HG02623 (cell line): ENCODE results near the gene VWA3A.
"Not testable (repeated sequence)": the region's sequence is repeated elsewhere in the genome, so short reads cannot be mapped to it uniquely, and the experiment has no call there.

Experiments
- ATAC-seq: cut with Tn5 transposase; IDR thresholded peaks from one replicate; pipeline ENCODE4 v1.9.1; 2021; ENCODE audit warnings: moderate library complexity; ENCODE audit not compliant: unreplicated experiment

The VWA3A gene

GRCh38 chr16:22088642-22089041, 3.7 kb upstream of the VWA3A start:
- ATAC-seq = no peak

- ATAC-seq = no peak
Measured at GRCh38 chr16:22089910-22090309, 2.4 kb upstream of the VWA3A start.

- ATAC-seq = no peak
Measured at GRCh38 chr16:22091721-22092120, 620 bp upstream of the VWA3A start.

- ATAC-seq = no peak
Measured at GRCh38 chr16:22093331-22093730, 990 bp downstream of the VWA3A start.

- ATAC-seq = no peak
Measured at GRCh38 chr16:22093996-22094395, 1.7 kb downstream of the VWA3A start.

- no peak for ATAC-seq
Measured at GRCh38 chr16:22098405-22099255, 6.3 kb downstream of the VWA3A start.

GRCh38 chr16:22099256-22099975, 7.1 kb downstream of the VWA3A start:
- ATAC-seq = no peak

GRCh38 chr16:22103441-22103840, 11.1 kb downstream of the VWA3A start:
- no peak for ATAC-seq

- ATAC-seq = no peak
Measured at GRCh38 chr16:22109258-22109898, 17.0 kb downstream of the VWA3A start.

- not testable (repeated sequence) for ATAC-seq
Measured at GRCh38 chr16:22111629-22112028, 19.3 kb downstream of the VWA3A start.

- no peak for ATAC-seq
Measured at GRCh38 chr16:22116095-22116700, 23.9 kb downstream of the VWA3A start.

- no peak for ATAC-seq
Measured at GRCh38 chr16:22117609-22118008, 25.3 kb downstream of the VWA3A start.

GRCh38 chr16:22120440-22120839, 28.1 kb downstream of the VWA3A start:
- no peak for ATAC-seq

- ATAC-seq = no peak
Measured at GRCh38 chr16:22122239-22122638, 29.9 kb downstream of the VWA3A start.

GRCh38 chr16:22123146-22123545, 30.8 kb downstream of the VWA3A start:
- no peak for ATAC-seq

GRCh38 chr16:22123759-22124490, 31.6 kb downstream of the VWA3A start:
- no peak for ATAC-seq

- ATAC-seq = no peak
Measured at GRCh38 chr16:22124583-22125284, 32.4 kb downstream of the VWA3A start.

GRCh38 chr16:22126037-22126558, 33.8 kb downstream of the VWA3A start:
- ATAC-seq = no peak

GRCh38 chr16:22128537-22128936, 36.2 kb downstream of the VWA3A start:
- not testable (repeated sequence) for ATAC-seq

GRCh38 chr16:22130528-22130927, 38.2 kb downstream of the VWA3A start:
- ATAC-seq = no peak
